GM12878 (cell line): ENCODE measurements around the gene DCBLD2. TPM values are rescaled to one million over a fixed set of nuclear protein-coding genes. Genes with fewer than 3 reads are reported as not detected.

Experiments used
- ATAC-seq: fragments of 200-7000 bp; cut with Tn5 transposase; 3 replicates; pipeline ENCODE4 v1.9.1; 2020; ENCODE audit warnings: mild to moderate bottlenecking, moderate library complexity
- BruUV-seq: library from RNA; stranded (reverse); fragments of 400-500 nt; replicated peaks from 2 replicates; lab custom pipeline; 2021; lab: Mats Ljungman, UMichigan
- CTCF ChIA-PET: fragments of 300-600 bp; sonication (Branson Sonifier 250); formaldehyde crosslinking; extraction: SDS; loops from one replicate; lab custom pipeline; 2021; ENCODE audit warnings: inconsistent platforms; lab: Yijun Ruan, JAX
- POLR2A ChIA-PET: fragments of 350-600 bp; formaldehyde crosslinking; extraction: SDS; loops from one replicate; lab custom pipeline; 2021; ENCODE audit warnings: inconsistent platforms; lab: Charles Lee
- RAD21 ChIA-PET: fragments of 300-600 bp; sonication (Branson Sonifier 250); formaldehyde crosslinking; loops from one replicate; lab custom pipeline; 2023; ENCODE audit warnings: antibody characterized with exemption; ENCODE audit not compliant: unreplicated experiment; lab: Charles Lee
- SMC1A ChIA-PET: fragments of 300-600 bp; sonication (Branson Sonifier 250); formaldehyde crosslinking; loops from one replicate; lab custom pipeline; 2023; ENCODE audit not compliant: unreplicated experiment, uncharacterized antibody; lab: Charles Lee
- DNase-seq: peaks from one replicate; pipeline ENCODE4 v3.0.0-alpha.2; 2011; ENCODE audit warnings: low read depth, low spot score
- FAIRE-seq: peaks from 3 replicates; lab custom pipeline; 2011; peaks lifted over from hg19 to GRCh38; lab: Jason Lieb, UNC
- H2AFZ ChIP-seq: 2 replicates; pipeline ENCODE4 v1.6.0; 2011; ENCODE audit warnings: low read depth, low read length, control low read depth; ENCODE audit not compliant: control insufficient read depth
- H3K27ac ChIP-seq: 2 replicates; pipeline ENCODE4 v1.5.1; 2011; ENCODE audit warnings: control low read depth; ENCODE audit not compliant: control insufficient read depth, insufficient read depth
- H3K27me3 ChIP-seq, 2 experiments: replicated peaks in 1 of 2; 2 replicates each; pipeline versions ENCODE4 v1.6.0 to v1.6.1; 2011; ENCODE audit warnings: low read length in 1 of 2; ENCODE audit not compliant: control insufficient read depth in 2 of 2, insufficient read depth in 2 of 2
- H3K36me3 ChIP-seq, 2 experiments: 2 replicates each; pipeline ENCODE4 v1.5.1; 2011; ENCODE audit warnings: low read length in 1 of 2; ENCODE audit not compliant: control insufficient read depth in 2 of 2, insufficient read depth in 2 of 2
- H3K4me1 ChIP-seq: 2 replicates; pipeline ENCODE4 v1.6.1; 2011; ENCODE audit warnings: mild to moderate bottlenecking, low read length, moderate library complexity, mixed read lengths; ENCODE audit not compliant: control insufficient read depth, insufficient read depth
- H3K4me2 ChIP-seq: 2 replicates; pipeline ENCODE4 v1.6.0; 2011; ENCODE audit warnings: control low read depth; ENCODE audit not compliant: control insufficient read depth, insufficient read depth
- H3K4me3 ChIP-seq: fragments of 200-600 bp; sonication (generic); 2 replicates; pipeline ENCODE4 v1.5.1; 2016
- H3K79me2 ChIP-seq: 2 replicates; pipeline ENCODE4 v1.6.0; 2011; ENCODE audit warnings: low read length; ENCODE audit not compliant: control insufficient read depth, insufficient read depth
- H3K9ac ChIP-seq: 2 replicates; pipeline ENCODE4 v1.8.0; 2011; ENCODE audit warnings: low read length, control low read depth, mixed read lengths; ENCODE audit not compliant: control insufficient read depth, insufficient read depth
- H3K9me3 ChIP-seq: replicated peaks from 3 replicates; pipeline ENCODE4 v1.5.1; 2011; ENCODE audit warnings: mild to moderate bottlenecking, low read length; ENCODE audit not compliant: control insufficient read depth, insufficient read depth
- H4K20me1 ChIP-seq: 2 replicates; pipeline ENCODE4 v1.6.0; 2011; ENCODE audit not compliant: control insufficient read depth, insufficient read depth
- CBX5 ChIP-seq: sonication (generic); IDR thresholded peaks from 2 replicates; pipeline ENCODE4 v1.6.1; 2016; ENCODE audit warnings: low read depth, moderate library complexity, mild to moderate bottlenecking, inconsistent platforms
- CEBPB ChIP-seq, 2 experiments: fragments of 150-350 bp in 1 of 2; IDR thresholded peaks; 2 replicates each; pipeline ENCODE4 v1.6.1; 2012 to 2014; ENCODE audit warnings: low read depth in 2 of 2, low read length in 2 of 2, borderline replicate concordance in 1 of 2, inconsistent platforms in 1 of 2
- IKZF1 ChIP-seq: fragments of 450-650 bp; conservative IDR thresholded peaks from 2 replicates; pipeline ENCODE4 v1.6.1; 2017; ENCODE audit warnings: antibody characterized with exemption, mild to moderate bottlenecking
- IRF5 ChIP-seq: fragments of 450-650 bp; IDR thresholded peaks from 2 replicates; pipeline ENCODE4 v1.6.1; 2017; ENCODE audit warnings: borderline replicate concordance
- PML ChIP-seq: IDR thresholded peaks from 2 replicates; pipeline ENCODE4 v1.6.1; 2012; ENCODE audit warnings: low read length, inconsistent platforms
- RBBP5 ChIP-seq: fragments of 200-600 bp; sonication (generic); conservative IDR thresholded peaks from 2 replicates; pipeline ENCODE4 v1.6.1; 2016
- RCOR1 ChIP-seq: conservative IDR thresholded peaks from 2 replicates; pipeline ENCODE4 v1.6.1; 2012; ENCODE audit warnings: low read depth, low read length, improper control_type of control experiment
- RELB ChIP-seq: fragments of 450-650 bp; IDR thresholded peaks from 2 replicates; pipeline ENCODE4 v1.6.1; 2017; ENCODE audit warnings: low read depth, mild to moderate bottlenecking, moderate library complexity
- SMAD5 ChIP-seq: IDR thresholded peaks from 2 replicates; pipeline ENCODE4 v1.6.1; 2016; ENCODE audit warnings: antibody characterized with exemption, low read depth
- SP1 ChIP-seq: IDR thresholded peaks from one replicate; pipeline ENCODE4 v1.6.1; 2011; ENCODE audit warnings: low read depth, low read length
- YBX1 ChIP-seq: fragments of 450-650 bp; IDR thresholded peaks from 2 replicates; pipeline ENCODE4 v1.6.1; 2016; ENCODE audit warnings: antibody characterized with exemption
- ZBTB40 ChIP-seq: fragments of 450-650 bp; IDR thresholded peaks from 2 replicates; pipeline ENCODE4 v1.6.1; 2016; ENCODE audit warnings: mild to moderate bottlenecking, moderate library complexity, borderline replicate concordance
- ZNF384 ChIP-seq: IDR thresholded peaks from 2 replicates; pipeline ENCODE4 v1.6.1; 2012; ENCODE audit warnings: low read depth, mild to moderate bottlenecking, low read length, improper control_type of control experiment, borderline replicate concordance
- WGBS: methylation state at CpG from one replicate; pipeline ENCODE4 v1.1.6; 2016; ENCODE audit warnings: low lambda C conversion rate; ENCODE audit not compliant: insufficient replicate concordance, insufficient coverage; ENCODE audit errors: missing lambda C conversion rate; 5-methylcytosine and 5-hydroxymethylcytosine counted together
- in situ Hi-C: fragments of 300-500 bp; cut with MboI; formaldehyde crosslinking; loops from 9 replicates; pipeline ENCODE4 v1.14.3; 2018; ENCODE audit warnings: mixed read lengths
- intact Hi-C: fragments of 100-400 bp; cut with micrococcal nuclease; formaldehyde crosslinking; loops from one replicate; pipeline ENCODE4 v1.14.2; 2022; ENCODE audit not compliant: unreplicated experiment
- polyA plus RNA-seq, 11 experiments: library from polyadenylated mRNA; depleted of rRNA in 4 of 11; unstranded in 6 of 11; stranded (reverse) in 5 of 11; fragments of >200 nt; fragmentation: Nextera tagmentation in 4 of 11; fragmentation: Illumina TruSeq in 1 of 11; extraction: Ambion mirVana in 4 of 11; extraction: Trizol in 1 of 11; gene quantifications; 1 replicate in 1 of 11; 2 replicates in 10 of 11; pipeline versions ENCODE4 v1.2.1 to v1.2.3, GENCODE V29; 2011 to 2016; ENCODE audit warnings: inconsistent platforms in 2 of 11, missing spikeins in 2 of 11, low read depth in 1 of 11
- total RNA-seq, 4 experiments: library from RNA; depleted of rRNA in 3 of 4; stranded (reverse); fragments of >200 nt in 3 of 4; fragmentation: Illumina TruSeq in 1 of 4; extraction: Trizol in 1 of 4; gene quantifications; 2 replicates each; pipeline versions ENCODE4 v1.2.1 to v1.2.3, GENCODE V29; 2013 to 2021

Gene DCBLD2
- total and polyA plus RNA-seq, 10 of the 15 experiments (the other 5 are each of a cell fraction or from before 2014, with no cell fraction given), result 1.6 to 5.9 (median 4.7) TPM

- TF ChIP-seq IKZF1, result no peak
These were observed 45.6 kb downstream of the DCBLD2 start (continued) for GRCh38 chr3:98855806-98856400.

GRCh38 chr3:98848108-98848507 lies 53.4 kb downstream of the DCBLD2 start:
- intact Hi-C loops (no loop called here), in situ Hi-C loops (no loop called here)
- ChIA-PET CTCF (interaction anchor here (0.6 kb wide), 1 partner anchor 34 kb away, joined by 3 read pairs; no protein-coding TSS in a partner anchor), SMC1A (no interaction called here), RAD21 (no interaction called here), POLR2A (interaction anchor here (0.6 kb wide), 1 partner anchor 223 kb away, joined by 3 read pairs; no protein-coding TSS in a partner anchor)
- BruUV-seq, result no TSS peak
- no peak for FAIRE-seq
- Histone ChIP-seq H3K36me3 (no peaks in the 10 kb centered on the region), H3K27me3 (no peaks in the 10 kb centered on the region), H3K9me3 (no peaks in the 10 kb centered on the region; the same call in 2 of the 3 replicates), H3K27ac (no peak overlapping the region), H3K4me3 (no peak overlapping the region), H3K79me2 (no peaks in the 10 kb centered on the region), H3K4me1 (no peaks in the 10 kb centered on the region), H3K9ac (no peak overlapping the region), H3K4me2 (no peak overlapping the region), H4K20me1 (no peaks in the 10 kb centered on the region), H2AFZ (no peak overlapping the region)
- TF ChIP-seq SMAD5 (no peak), YBX1 (no peak), IRF5 (no peak), ZBTB40 (no peak), SP1 (no peak), PML (no peak), RELB (no peak), CBX5 (no peak), RCOR1 (no peak), CEBPB (IDR thresholded peaks at IDR 0.05; ENCODE audit: borderline replicate concordance in 1 of 2, low read depth in 2 of 2, low read length in 2 of 2) (no peak), ZNF384 (no peak), RBBP5 (no peak)
- ATAC-seq, result no peak
- WGBS, result 100% methylated on average over 1 of the region's 1 CpG
- DNase-seq, result no peak
